Heart left ventricle (tissue), 16 donors: ENCODE measurements around the gene IL17REL. TPM values are rescaled to one million over a fixed set of nuclear protein-coding genes. Genes with fewer than 3 reads are reported as not detected.

ENCODE experiments used
- ATAC-seq, 4 donors: fragments of 200-7000 bp; cut with Tn5 transposase; one replicate each; pipeline ENCODE4 v1.9.1; 2020 to 2022; ENCODE audit warnings: moderate library complexity in 4 of 4, mild to moderate bottlenecking in 3 of 4, moderate number of reproducible peaks in 1 of 4
- DNase-seq, 5 donors: peaks; one replicate each; pipeline ENCODE4 v3.0.0-alpha.2; 2020
- H3K27ac ChIP-seq, 12 donors: fragments of 200-600 bp; sonication (generic) in 4 of 12; one replicate each; pipeline versions ENCODE4 v1.5.0 to v1.8.0; 2016 to 2022; ENCODE audit warnings: mild to moderate bottlenecking in 2 of 12
- H3K27me3 ChIP-seq, 9 donors: fragments of 200-600 bp; sonication (generic) in 2 of 9; one replicate each; pipeline versions ENCODE4 v1.5.1 to v1.8.0; 2016 to 2022; ENCODE audit warnings: mild to moderate bottlenecking in 3 of 9
- H3K36me3 ChIP-seq, 9 donors: fragments of 200-600 bp; sonication (generic) in 2 of 9; one replicate each; pipeline versions ENCODE4 v1.5.0 to v1.8.0; 2018 to 2022; ENCODE audit warnings: mild to moderate bottlenecking in 2 of 9
- H3K4me1 ChIP-seq, 12 donors: fragments of 200-600 bp; sonication (generic) in 4 of 12; one replicate each; pipeline versions ENCODE4 v1.5.0 to v1.8.0; 2016 to 2022; ENCODE audit warnings: mild to moderate bottlenecking in 3 of 12
- H3K4me3 ChIP-seq, 12 donors: fragments of 200-600 bp; sonication (generic) in 4 of 12; one replicate each; pipeline versions ENCODE4 v1.5.0 to v1.8.0; 2017 to 2022; ENCODE audit warnings: mild to moderate bottlenecking in 9 of 12, moderate library complexity in 4 of 12
- H3K9me3 ChIP-seq, 12 donors: fragments of 200-600 bp; sonication (generic) in 4 of 12; one replicate each; pipeline versions ENCODE4 v1.5.0 to v1.8.0; 2016 to 2022; ENCODE audit warnings: mild to moderate bottlenecking in 1 of 12
- POLR2A ChIP-seq, 2 donors: fragments of 450-650 bp; IDR thresholded peaks; one replicate each; pipeline ENCODE4 v1.6.1; 2017; ENCODE audit warnings: antibody characterized with exemption in 2 of 2, mild to moderate bottlenecking in 2 of 2, moderate library complexity in 2 of 2
- WGBS, 4 donors: extraction: QIAGEN DNeasy Blood & Tissue Kit in 2 of 4; methylation state at CpG; one replicate each; pipeline versions ENCODE4 v1.1.5 to v1.1.7; 2013 to 2018; 5-methylcytosine and 5-hydroxymethylcytosine counted together
- intact Hi-C, 10 donors: fragments of 100-400 bp; cut with DNase I; formaldehyde crosslinking; loops; one replicate each; pipeline versions ENCODE4 v1.11.1 to v1.14.2; 2022
- polyA plus RNA-seq, 2 donors: library from polyadenylated mRNA; stranded (reverse); fragments of 200-250 nt; gene quantifications; one replicate each; pipeline ENCODE4 v1.2.3, GENCODE V29; 2013
- total RNA-seq, 9 donors: library from RNA; depleted of rRNA in 2 of 9; stranded (reverse); fragments of >200 nt in 2 of 9; fragmentation: NEBNext Ultra II Directional in 3 of 9; extraction: Animal tissue kit (Norgen Biotek cat#: 25700) in 3 of 9; gene quantifications; one replicate each; pipeline versions ENCODE4 v1.1.0 to v1.2.4, GENCODE V29; 2016 to 2023
- TF ChIP-seq, protein P1 (sequence below), 12 donors: fragments of 200-600 bp; sonication (generic) in 4 of 12; IDR thresholded peaks; one replicate each; pipeline versions ENCODE4 v1.5.0 to v1.8.0; 2018 to 2022; ENCODE audit warnings: antibody characterized with exemption in 12 of 12, mild to moderate bottlenecking in 5 of 12
- donor health status: ischemic (EF 13 %, LVEDD 7.1; RV severe dilation, severe dysfunction).
- donor health status: healthy with polysubstance abuse.
- donor health status: DM: no; HTN: yes; CAD: no.
- donor health status: DM: no; HTN: no; CAD: no.
- donor health status: ischemic (EF 25% LVEDD 6.9; RV normal size, moderate dysfunction).
- donor health status: ischemic (EF 25% LVEDD 5.7; RV mildly dilated, moderate dysfunction).
- donor health status: healthy.
- donor health status: DM: yes; HTN: yes; CAD: no.
- donor health status: ischemic (EF 35%, LVEDD 5.7; RV mildly dilated, moderate dysfunction).
- donor health status: nonischemic (EF 11% LVEDD 7.7; RV severe dilation, severe dysfunction).
- donor health status: DM: yes; HTN: yes; CAD: no.
- donor health status: PGD.
- donor health status: ischemic (EF 29% LVEDD 5.4; RV normal size, mild dysfunction).
- donor health status: nonischemic (EF 23%, LVEDD 6.1; RV moderate dilation, normal function).

The IL17REL gene
- total and polyA plus RNA-seq, 11 donors, result not detected

DNA sequence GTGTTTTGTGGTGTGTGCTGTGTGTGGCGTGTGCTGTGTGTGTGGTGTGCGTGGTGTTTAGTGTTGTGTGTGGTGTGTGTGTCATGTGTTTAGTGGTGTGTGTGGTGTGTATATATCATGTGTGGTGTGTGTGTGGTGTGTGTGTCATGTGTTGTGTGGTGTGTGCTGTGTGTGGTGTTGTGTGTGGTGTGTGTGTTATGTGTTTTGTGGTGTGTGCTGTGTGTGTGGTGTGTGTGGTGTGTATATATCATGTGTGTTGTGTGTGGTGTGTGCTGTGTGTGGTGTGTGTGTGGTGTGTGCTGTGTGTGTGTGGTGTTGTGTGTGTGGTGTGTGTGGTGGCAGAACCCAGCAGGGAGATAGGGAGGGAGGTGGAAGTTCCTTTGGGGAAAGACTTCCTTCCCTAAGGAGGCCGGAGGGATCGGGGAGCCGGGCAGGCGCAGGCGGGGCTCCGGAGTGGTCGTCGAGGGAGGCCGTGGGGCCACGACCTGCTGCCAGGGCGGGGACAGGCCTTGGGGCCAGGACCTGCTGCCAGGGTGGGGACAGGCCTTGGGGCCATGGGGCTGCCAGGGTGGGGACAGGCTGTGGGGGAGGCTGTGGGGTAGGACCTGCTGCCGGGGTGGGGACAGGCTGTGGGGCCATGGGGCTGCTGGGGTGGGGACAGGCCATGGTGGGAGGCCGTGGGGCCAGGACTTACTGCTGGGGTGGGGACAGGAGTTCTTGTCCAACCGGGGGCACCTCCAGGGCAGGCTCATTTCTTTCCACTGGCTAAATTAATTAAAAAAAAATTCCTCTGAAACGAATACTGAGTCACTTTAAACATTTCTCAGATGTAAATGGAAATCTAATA lies 36.8 kb downstream of the IL17REL start:
- ATAC-seq, result no peak
- no peaks in the 10 kb centered on the region for H3K27me3 ChIP-seq
- 31 to 54% (median 46%) methylated on average over 17 of the region's 17 CpGs for WGBS, 4 donors
- no peak overlapping the region for H3K4me3 ChIP-seq
- H3K36me3 ChIP-seq, result no peaks in the 10 kb centered on the region
- TF ChIP-seq POLR2A (IDR thresholded peaks at IDR 0.05), result no peak
- TF ChIP-seq, protein P1, sequence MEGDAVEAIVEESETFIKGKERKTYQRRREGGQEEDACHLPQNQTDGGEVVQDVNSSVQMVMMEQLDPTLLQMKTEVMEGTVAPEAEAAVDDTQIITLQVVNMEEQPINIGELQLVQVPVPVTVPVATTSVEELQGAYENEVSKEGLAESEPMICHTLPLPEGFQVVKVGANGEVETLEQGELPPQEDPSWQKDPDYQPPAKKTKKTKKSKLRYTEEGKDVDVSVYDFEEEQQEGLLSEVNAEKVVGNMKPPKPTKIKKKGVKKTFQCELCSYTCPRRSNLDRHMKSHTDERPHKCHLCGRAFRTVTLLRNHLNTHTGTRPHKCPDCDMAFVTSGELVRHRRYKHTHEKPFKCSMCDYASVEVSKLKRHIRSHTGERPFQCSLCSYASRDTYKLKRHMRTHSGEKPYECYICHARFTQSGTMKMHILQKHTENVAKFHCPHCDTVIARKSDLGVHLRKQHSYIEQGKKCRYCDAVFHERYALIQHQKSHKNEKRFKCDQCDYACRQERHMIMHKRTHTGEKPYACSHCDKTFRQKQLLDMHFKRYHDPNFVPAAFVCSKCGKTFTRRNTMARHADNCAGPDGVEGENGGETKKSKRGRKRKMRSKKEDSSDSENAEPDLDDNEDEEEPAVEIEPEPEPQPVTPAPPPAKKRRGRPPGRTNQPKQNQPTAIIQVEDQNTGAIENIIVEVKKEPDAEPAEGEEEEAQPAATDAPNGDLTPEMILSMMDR (IDR thresholded peaks at IDR 0.05), result no peak
- peak overlapping the region in 2 of 12 donors; percentile 23 to 52 for H3K27ac ChIP-seq
- intact Hi-C loops, result loop anchor here in 2 of 10 donors (5.0 kb wide), 2 partner anchors 43 to 57 kb away; no protein-coding TSS in a partner anchor
- DNase-seq, result peak in 2 of 5 donors; percentile 21 to 23
- peaks cover 0 to 24% (median 12%) of the 10 kb centered on the region in 12 donors for H3K4me1 ChIP-seq
- peaks cover 0 to 14% (median 0%) of the 10 kb centered on the region in 12 donors for H3K9me3 ChIP-seq

DNA sequence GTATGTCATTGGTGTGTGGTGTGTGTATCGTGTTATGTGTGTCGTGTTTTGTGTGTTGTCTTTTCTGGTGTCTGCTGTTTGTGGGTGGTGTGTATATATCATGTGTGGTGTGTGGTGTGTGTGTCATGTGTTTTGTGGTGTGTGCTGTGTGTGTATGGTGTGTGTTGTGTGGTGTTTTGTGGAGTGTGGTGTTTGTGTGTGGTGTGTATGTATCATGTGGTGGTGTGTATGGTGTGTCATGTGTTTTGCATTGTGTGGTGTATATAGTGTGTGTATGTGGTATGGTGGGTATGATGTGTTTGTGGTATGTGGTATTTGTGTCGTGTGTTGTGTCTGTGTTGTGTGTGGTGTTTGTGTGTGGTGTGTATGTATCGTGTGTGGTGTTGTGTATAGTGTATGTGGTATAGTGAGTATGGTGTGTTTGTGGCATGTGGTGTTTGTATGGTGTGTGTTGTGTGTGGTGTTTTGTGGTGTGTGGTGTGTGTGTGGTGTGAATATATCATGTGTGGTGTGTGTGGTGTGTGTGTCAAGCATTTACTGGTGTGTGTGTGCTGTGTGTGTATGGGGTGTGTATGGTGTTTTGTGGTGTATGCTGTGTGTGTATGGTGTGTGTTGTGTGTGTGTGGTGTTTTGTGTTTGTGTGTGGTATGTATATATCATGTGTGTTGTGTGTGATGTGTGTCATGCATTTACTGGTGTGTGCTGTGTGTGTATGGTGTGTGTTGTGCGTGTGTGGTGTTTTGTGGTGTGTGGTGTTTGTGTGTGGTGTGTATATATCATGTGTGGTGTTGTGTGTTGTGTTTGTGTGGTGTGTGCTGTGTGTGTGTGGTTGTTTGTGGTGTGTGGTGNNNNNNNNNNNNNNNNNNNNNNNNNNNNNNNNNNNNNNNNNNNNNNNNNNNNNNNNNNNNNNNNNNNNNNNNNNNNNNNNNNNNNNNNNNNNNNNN lies 39.3 kb downstream of the IL17REL start:
- no peak overlapping the region for H3K4me3 ChIP-seq
- WGBS, 4 donors, result 87 to 93% (median 90%) methylated on average over 5 of the region's 5 CpGs
- H3K9me3 ChIP-seq, result no peaks in the 10 kb centered on the region
- no peaks in the 10 kb centered on the region for H3K27me3 ChIP-seq
- intact Hi-C loops, result loop anchor here in 3 of 10 donors (5.0 kb wide), 2 partner anchors 36 to 41 kb away; no protein-coding TSS in a partner anchor
- H3K36me3 ChIP-seq, result no peaks in the 10 kb centered on the region
- DNase-seq, result no peak
- no peak for ATAC-seq
- TF ChIP-seq, protein P1 (IDR thresholded peaks at IDR 0.05), result no peak
- no peak for TF ChIP-seq POLR2A (IDR thresholded peaks at IDR 0.05)
- H3K4me1 ChIP-seq, result peaks cover 0 to 48% (median 23%) of the 10 kb centered on the region in 12 donors
- H3K27ac ChIP-seq, result no peak overlapping the region

DNA sequence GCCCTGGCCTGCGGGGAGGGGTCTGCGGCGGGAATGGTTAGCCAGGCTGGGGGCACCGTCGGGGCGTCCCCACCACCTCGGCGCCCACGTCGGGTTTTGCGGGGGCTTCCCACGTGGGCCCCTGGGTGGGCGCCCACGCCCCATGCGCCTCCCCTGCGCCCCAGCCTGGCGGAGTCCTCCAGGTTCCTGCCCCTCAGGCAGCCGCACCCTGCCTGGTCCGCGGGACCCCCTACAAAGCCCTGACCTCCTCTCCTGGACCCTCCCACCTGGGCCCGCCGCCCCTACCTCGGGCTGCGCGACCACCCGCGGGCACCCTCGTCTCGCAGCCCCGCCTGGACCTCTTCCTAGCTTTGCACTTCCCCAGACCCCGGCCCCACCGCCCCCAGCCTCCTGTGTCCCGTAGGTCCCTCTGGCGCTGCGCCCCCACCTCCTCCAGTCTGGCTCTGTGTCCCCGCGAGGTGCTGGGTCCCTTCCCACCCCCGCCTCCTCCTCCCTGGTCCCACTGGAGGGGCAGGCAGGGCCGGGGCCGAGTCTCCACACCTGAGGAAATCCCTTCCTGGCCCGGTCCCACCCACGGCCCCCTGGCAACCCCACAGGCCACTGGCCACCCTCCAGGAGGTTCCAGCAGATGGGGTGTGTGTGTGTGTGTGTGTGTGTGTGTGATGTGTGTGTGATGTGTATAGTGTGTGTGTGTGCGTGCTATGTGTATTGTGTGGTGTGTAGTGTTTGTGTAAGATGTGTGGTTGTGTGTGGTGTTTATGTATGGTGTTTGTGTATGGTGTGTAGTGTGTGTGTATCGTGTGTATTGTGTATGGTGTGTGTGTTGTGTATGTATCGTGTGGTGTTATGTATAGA lies 40.2 kb downstream of the IL17REL start:
- 51 to 57% (median 53%) methylated on average over 44 to 45 of the region's 45 CpGs for WGBS, 4 donors

More for the DNA sequence above, 40.2 kb downstream of the IL17REL start:
- ATAC-seq, result no peak
- TF ChIP-seq, protein P1 (IDR thresholded peaks at IDR 0.05), result no peak
- no peak for TF ChIP-seq POLR2A (IDR thresholded peaks at IDR 0.05)
- H3K27ac ChIP-seq, result peak overlapping the region in 7 of 12 donors; percentile 81 to 99 (median 92)
- H3K4me1 ChIP-seq, result peaks cover 0 to 57% (median 30%) of the 10 kb centered on the region in 12 donors
- no peaks in the 10 kb centered on the region for H3K9me3 ChIP-seq
- H3K36me3 ChIP-seq, result no peaks in the 10 kb centered on the region
- intact Hi-C loops, result loop anchor here in 3 of 10 donors (5.0 kb wide), 2 partner anchors 35 to 40 kb away; no protein-coding TSS in a partner anchor
- peak overlapping the region in 3 of 12 donors; percentile 54 to 65 (median 61) for H3K4me3 ChIP-seq
- H3K27me3 ChIP-seq, result no peaks in the 10 kb centered on the region
- peak; percentile 19 to 65 (median 34) for DNase-seq
